Measurements from ENCODE around the gene KIFAP3. TPM values are rescaled to one million over a fixed set of nuclear protein-coding genes. Genes with fewer than 3 reads are reported as not detected.

The KIFAP3 gene
- total and polyA plus RNA-seq, 7 donors = 14.4 to 36.7 (median 28.1) TPM

DNA sequence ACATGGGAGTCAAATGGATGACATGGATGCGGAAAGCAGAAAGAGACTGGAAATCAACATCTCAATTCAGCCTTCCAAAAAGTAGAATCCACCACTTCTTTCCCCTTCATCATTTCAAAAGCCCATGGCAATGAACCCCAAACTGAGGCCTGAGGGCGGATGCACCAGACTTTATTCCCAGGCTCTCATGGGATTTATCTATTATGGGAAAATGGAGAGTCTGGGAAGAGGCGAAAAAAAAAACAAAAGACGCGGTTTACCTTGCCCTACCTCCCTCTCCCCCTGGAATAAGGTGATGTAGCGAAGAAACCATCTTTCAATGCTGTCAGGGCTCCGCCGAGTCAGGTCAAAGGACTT lies 624 bp downstream of the KIFAP3 start:
- 13 to 22% methylated on average over 8 of the region's 8 CpGs for WGBS, 2 donors
- Histone ChIP-seq H3K36me3 (no peaks in the 10 kb centered on the region), H3K4me3 (peak overlapping the region; percentile 56 to 80 (median 70)), H3K27ac (peak overlapping the region; percentile 81 to 88 (median 86)), H3K9me3 (peaks cover 0 to under 1% (median 0%) of the 10 kb centered on the region in 4 donors), H3K4me1 (peaks cover 0 to 25% (median 19%) of the 10 kb centered on the region in 4 donors), H3K27me3 (no peaks in the 10 kb centered on the region)
- intact Hi-C loops (cut with DNase I) = loop anchor here (5.0 to 10.0 kb wide), 3 partner anchors 177 to 1241 kb away; partner anchors contain the start of genes FMO4 and GORAB
- no peak for TF ChIP-seq POLR2AphosphoS5 (IDR thresholded peaks at IDR 0.05)
- TF ChIP-seq, protein P1, sequence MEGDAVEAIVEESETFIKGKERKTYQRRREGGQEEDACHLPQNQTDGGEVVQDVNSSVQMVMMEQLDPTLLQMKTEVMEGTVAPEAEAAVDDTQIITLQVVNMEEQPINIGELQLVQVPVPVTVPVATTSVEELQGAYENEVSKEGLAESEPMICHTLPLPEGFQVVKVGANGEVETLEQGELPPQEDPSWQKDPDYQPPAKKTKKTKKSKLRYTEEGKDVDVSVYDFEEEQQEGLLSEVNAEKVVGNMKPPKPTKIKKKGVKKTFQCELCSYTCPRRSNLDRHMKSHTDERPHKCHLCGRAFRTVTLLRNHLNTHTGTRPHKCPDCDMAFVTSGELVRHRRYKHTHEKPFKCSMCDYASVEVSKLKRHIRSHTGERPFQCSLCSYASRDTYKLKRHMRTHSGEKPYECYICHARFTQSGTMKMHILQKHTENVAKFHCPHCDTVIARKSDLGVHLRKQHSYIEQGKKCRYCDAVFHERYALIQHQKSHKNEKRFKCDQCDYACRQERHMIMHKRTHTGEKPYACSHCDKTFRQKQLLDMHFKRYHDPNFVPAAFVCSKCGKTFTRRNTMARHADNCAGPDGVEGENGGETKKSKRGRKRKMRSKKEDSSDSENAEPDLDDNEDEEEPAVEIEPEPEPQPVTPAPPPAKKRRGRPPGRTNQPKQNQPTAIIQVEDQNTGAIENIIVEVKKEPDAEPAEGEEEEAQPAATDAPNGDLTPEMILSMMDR (IDR thresholded peaks at IDR 0.05) = no peak
- no peak for TF ChIP-seq POLR2A (IDR thresholded peaks at IDR 0.05)
- no peak for TF ChIP-seq EP300 (IDR thresholded peaks at IDR 0.05)
- DNase-seq = no peak

DNA sequence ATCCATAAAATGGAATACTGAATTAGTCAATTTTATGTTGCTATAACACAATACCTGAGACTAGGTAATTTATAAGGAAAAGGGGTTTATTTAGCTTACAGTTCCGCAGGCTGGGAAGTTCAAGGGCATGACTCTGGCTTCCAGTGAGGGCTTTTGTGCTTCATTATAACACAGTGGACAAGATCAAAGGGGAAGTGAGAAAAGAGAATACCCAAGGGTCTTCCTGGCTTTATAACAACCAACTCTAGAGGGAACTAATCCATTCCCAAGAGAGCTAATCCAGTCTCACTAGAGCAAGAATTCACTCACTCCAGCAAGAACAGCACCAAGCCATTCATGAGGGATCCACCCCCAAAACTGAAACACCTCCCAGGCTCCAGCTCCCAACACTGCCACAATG lies 3.1 kb downstream of the KIFAP3 start:
- 94 to 95% methylated on average over 1 of the region's 1 CpG for WGBS, 2 donors
- Histone ChIP-seq H3K36me3 (no peaks in the 10 kb centered on the region), H3K4me1 (peaks cover 0 to 25% (median 19%) of the 10 kb centered on the region in 4 donors), H3K27me3 (no peaks in the 10 kb centered on the region), H3K4me3 (no peak overlapping the region), H3K27ac (no peak overlapping the region), H3K9me3 (no peaks in the 10 kb centered on the region)
- TF ChIP-seq, protein P1 (IDR thresholded peaks at IDR 0.05) = no peak
- TF ChIP-seq EP300 (IDR thresholded peaks at IDR 0.05) (no peak), POLR2A (IDR thresholded peaks at IDR 0.05) (no peak), POLR2AphosphoS5 (IDR thresholded peaks at IDR 0.05) (no peak)
- intact Hi-C loops (cut with DNase I) = loop anchor here (5.0 to 10.0 kb wide), 3 partner anchors 174 to 1243 kb away; partner anchors contain the start of genes FMO4 and GORAB
- no peak for DNase-seq

DNA sequence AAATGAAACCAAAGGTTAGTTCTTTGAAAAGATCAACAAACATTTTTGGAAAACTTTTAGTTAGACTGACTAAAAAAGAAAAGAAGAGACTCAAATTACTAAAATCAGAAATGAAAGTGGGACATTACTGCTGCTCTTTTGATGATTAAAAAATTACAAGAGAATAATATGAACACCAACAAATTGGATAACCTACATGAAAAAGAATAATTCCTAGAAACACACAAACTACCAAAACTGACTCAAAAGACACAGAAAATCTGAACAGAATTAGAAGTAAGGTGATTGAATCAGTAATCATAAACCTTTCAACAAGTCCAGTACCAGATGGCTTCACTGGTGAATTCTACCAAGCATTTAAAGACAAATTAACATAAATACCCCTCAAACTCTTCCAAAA lies 5.6 kb downstream of the KIFAP3 start:
- DNase-seq = no peak
- Histone ChIP-seq H3K27me3 (no peaks in the 10 kb centered on the region), H3K9me3 (no peaks in the 10 kb centered on the region), H3K4me1 (peaks cover 0 to 20% (median 18%) of the 10 kb centered on the region in 4 donors), H3K36me3 (no peaks in the 10 kb centered on the region), H3K4me3 (no peak overlapping the region), H3K27ac (peak overlapping the region in 1 of 4 donors; percentile 26)
- TF ChIP-seq POLR2A (IDR thresholded peaks at IDR 0.05) (no peak), POLR2AphosphoS5 (IDR thresholded peaks at IDR 0.05) (no peak), EP300 (IDR thresholded peaks at IDR 0.05) (no peak)
- TF ChIP-seq, protein P1 (IDR thresholded peaks at IDR 0.05) = no peak
- intact Hi-C loops (cut with DNase I) = no loop called here

DNA sequence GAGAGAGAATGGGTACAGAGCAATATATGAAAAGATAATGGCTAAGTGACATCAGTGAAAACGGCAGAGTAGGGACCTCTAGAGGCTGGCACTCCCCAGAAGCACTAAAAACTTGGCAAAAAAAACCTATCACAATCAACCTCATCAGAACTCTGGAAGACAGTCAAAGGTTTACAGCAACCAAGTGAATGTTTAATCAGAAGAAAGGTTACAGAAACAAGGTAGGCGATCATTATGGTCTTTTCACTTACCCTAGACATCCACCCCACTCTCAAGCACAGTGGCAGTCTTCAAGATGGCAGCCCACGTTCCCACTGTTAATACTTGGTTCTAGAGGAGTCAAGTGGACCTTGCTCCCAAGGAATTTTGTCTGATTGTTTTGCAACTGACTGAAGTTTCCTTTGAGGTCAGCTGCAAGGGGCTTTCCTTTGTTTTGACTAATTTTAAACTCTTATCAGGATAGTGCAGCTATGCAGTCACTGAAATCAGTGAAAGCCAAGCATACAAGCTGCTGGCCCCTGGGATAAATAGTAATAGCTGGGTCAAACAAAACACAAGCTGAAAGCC lies 7.2 kb downstream of the KIFAP3 start:
- intact Hi-C loops (cut with DNase I) = no loop called here
- Histone ChIP-seq H3K9me3 (no peaks in the 10 kb centered on the region), H3K27me3 (no peaks in the 10 kb centered on the region), H3K4me1 (peaks cover 0 to 4% (median 3%) of the 10 kb centered on the region in 4 donors), H3K36me3 (no peaks in the 10 kb centered on the region), H3K27ac (no peak overlapping the region), H3K4me3 (no peak overlapping the region)
- TF ChIP-seq POLR2A (IDR thresholded peaks at IDR 0.05) (no peak), EP300 (IDR thresholded peaks at IDR 0.05) (no peak), POLR2AphosphoS5 (IDR thresholded peaks at IDR 0.05) (no peak)
- TF ChIP-seq, protein P1 (IDR thresholded peaks at IDR 0.05) = no peak
- 17 to 69% methylated on average over 3 of the region's 3 CpGs for whole genome bisulfite sequencing, 2 donors
- DNase-seq = no peak

DNA sequence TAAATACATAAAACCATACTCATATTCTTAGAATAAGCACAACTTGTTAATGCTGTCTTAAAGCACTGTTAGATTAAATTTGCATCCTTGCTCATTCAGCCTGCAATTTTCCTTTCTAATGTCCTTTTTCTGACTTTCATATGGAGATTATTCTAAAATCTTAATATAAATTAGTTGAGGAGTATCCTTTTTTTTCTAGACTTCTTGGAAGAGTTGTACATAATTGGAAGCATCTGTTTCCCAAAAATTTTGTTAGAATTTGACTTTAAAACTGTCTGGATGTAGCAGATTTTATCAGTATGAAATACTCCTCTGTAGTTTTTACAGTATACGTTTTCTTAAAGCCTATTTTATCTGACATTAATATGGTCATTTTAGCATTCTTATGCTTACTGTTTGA lies 9.7 kb downstream of the KIFAP3 start:
- no peak overlapping the region for H3K27ac ChIP-seq
- H3K4me1 ChIP-seq = no peaks in the 10 kb centered on the region
- H3K9me3 ChIP-seq = no peaks in the 10 kb centered on the region
- H3K4me3 ChIP-seq = no peak overlapping the region
- H3K36me3 ChIP-seq = no peaks in the 10 kb centered on the region
- intact Hi-C loops (cut with DNase I) = no loop called here
- TF ChIP-seq EP300 (IDR thresholded peaks at IDR 0.05) (no peak), POLR2A (IDR thresholded peaks at IDR 0.05) (no peak), POLR2AphosphoS5 (IDR thresholded peaks at IDR 0.05) (no peak)
- TF ChIP-seq, protein P1 (IDR thresholded peaks at IDR 0.05) = no peak
- 86 to 88% methylated on average over 1 of the region's 1 CpG for WGBS, 2 donors
- H3K27me3 ChIP-seq = no peaks in the 10 kb centered on the region
- DNase-seq = no peak
